AG04449 (cell line): Measurements from ENCODE around the gene EGLN1.

Experiments used
- CTCF ChIA-PET: fragments of 350-600 bp; formaldehyde crosslinking; extraction: SDS; loops from one replicate; lab custom pipeline; 2021; ENCODE audit warnings: antibody characterized with exemption; lab: Yijun Ruan, JAX
- POLR2A ChIA-PET: fragments of 400-600, 350-600 bp; formaldehyde crosslinking; extraction: SDS; loops from one replicate; lab custom pipeline; 2020; ENCODE audit warnings: antibody characterized with exemption, inconsistent platforms; lab: Yijun Ruan, JAX
- DNase-seq: peaks from one replicate; pipeline ENCODE4 v3.0.0-alpha.2; 2010; ENCODE audit warnings: low read depth, low spot score
- H3K4me3 ChIP-seq: 2 replicates; pipeline ENCODE4 v1.5.1; 2011; ENCODE audit warnings: low read depth, mild to moderate bottlenecking, control low read depth, low read length
- TF ChIP-seq, protein P1 (sequence below): IDR thresholded peaks from one replicate; pipeline ENCODE4 v1.5.1; 2011; ENCODE audit warnings: mild to moderate bottlenecking, moderate library complexity, low read length, control low read depth, inconsistent platforms; ENCODE audit not compliant: insufficient read depth; ENCODE audit errors: missing control alignments

The EGLN1 gene

GRCh38 chr1:231327617-231328016 lies 94.5 kb downstream of the EGLN1 start:
- ChIA-PET POLR2A (no interaction called here), CTCF (interaction anchor here (1.0 kb wide), 1 partner anchor 10 kb away, joined by 4 read pairs; no protein-coding TSS in a partner anchor)
- no peak for DNase-seq
- H3K4me3 ChIP-seq: no peak overlapping the region
- TF ChIP-seq, protein P1, sequence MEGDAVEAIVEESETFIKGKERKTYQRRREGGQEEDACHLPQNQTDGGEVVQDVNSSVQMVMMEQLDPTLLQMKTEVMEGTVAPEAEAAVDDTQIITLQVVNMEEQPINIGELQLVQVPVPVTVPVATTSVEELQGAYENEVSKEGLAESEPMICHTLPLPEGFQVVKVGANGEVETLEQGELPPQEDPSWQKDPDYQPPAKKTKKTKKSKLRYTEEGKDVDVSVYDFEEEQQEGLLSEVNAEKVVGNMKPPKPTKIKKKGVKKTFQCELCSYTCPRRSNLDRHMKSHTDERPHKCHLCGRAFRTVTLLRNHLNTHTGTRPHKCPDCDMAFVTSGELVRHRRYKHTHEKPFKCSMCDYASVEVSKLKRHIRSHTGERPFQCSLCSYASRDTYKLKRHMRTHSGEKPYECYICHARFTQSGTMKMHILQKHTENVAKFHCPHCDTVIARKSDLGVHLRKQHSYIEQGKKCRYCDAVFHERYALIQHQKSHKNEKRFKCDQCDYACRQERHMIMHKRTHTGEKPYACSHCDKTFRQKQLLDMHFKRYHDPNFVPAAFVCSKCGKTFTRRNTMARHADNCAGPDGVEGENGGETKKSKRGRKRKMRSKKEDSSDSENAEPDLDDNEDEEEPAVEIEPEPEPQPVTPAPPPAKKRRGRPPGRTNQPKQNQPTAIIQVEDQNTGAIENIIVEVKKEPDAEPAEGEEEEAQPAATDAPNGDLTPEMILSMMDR: no peak

DNA sequence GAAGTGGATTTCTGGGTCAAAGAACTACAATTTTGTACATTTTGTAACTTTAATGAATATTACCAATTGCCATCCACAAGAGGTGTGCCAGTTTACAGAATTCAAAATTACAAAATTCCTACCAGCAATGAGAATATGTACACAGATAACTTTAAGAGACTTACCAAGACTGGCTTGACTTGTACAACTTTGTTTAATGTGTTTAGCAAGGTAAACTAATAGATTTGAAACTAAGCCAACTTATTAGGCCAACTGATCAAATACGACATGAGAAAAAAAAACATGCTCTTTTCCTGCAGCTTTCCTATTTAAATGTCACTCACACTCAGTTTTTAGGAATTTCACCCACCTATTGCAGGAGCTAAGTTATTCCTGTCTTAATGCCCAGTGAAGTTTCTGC lies 95.8 kb downstream of the EGLN1 start:
- TF ChIP-seq, protein P1: no peak
- POLR2A ChIA-PET: no interaction called here
- H3K4me3 ChIP-seq: no peak overlapping the region
- DNase-seq: no peak
- CTCF ChIA-PET: interaction anchor here (0.6 kb wide), 1 partner anchor 541 kb away, joined by 3 read pairs; no protein-coding TSS in a partner anchor

GRCh38 chr1:231324660-231325059 lies 97.4 kb downstream of the EGLN1 start:
- H3K4me3 ChIP-seq: no peak overlapping the region
- ChIA-PET CTCF (interaction anchor here (1.0 to 1.1 kb wide), 2 partner anchors 9 kb away, joined by 3 to 7 read pairs; no protein-coding TSS in a partner anchor), POLR2A (no interaction called here)
- TF ChIP-seq, protein P1: no peak
- no peak for DNase-seq

DNA sequence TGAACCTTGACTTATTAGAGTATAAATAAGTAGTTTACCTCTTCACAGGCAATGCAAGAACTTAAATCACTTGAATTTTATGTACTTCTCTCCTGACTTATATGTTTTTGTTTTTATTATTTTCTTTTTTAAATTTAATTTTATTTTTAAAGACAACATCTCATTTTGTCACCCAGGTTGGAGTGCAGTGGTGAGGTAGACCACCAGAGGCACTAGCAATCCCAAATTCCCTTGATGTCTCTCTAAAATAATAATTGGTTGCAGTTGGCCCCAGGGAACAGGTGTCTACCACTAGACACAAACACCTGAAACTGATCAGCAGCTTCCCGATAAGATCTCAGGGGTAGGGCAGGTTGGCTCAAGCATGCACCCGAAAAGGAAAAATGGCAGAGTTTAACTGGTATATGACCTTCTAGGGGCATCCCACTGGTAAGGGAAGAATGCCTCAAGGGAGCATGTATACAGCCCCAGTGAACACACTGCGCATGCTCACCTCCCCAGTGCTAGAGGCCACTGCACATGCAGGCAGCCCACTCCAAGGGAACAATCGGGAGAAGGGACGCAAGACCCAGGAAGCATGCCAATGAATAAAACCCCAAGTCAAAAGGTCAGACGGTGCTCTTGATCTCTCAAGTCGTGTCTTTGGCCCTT lies 99.1 kb downstream of the EGLN1 start:
- no peak for DNase-seq
- CTCF ChIA-PET: no interaction called here
- no peak overlapping the region for H3K4me3 ChIP-seq
- POLR2A ChIA-PET: no interaction called here
- TF ChIP-seq, protein P1: no peak

GRCh38 chr1:231319080-231319479 lies 103.0 kb downstream of the EGLN1 start:
- TF ChIP-seq, protein P1: no peak
- no peak for DNase-seq
- ChIA-PET CTCF (interaction anchor here (1.2 to 1.4 kb wide), 2 partner anchors 271 to 274 kb away, joined by 3 to 4 read pairs; no protein-coding TSS in a partner anchor), POLR2A (no interaction called here)
- no peak overlapping the region for H3K4me3 ChIP-seq

DNA sequence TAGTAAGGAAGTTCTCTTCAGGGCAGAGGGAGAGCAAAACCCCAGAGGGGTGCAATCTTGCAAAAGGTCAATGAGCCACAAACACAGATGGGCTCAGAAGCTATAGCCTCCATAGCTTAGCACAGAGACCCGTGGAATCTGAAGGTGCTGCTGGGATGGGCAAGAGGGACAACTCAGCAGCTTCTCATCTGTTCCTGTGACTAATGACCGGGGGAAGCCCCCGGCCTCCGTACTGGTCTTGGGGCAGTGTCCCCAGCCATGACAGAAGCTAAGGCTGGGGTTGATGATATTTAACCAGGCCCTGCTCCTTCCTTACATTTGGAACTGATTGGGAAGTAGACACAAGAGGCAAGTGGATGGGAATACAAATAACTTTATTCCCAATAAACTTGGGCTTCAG lies 103.5 kb downstream of the EGLN1 start:
- no peak for DNase-seq
- H3K4me3 ChIP-seq: no peak overlapping the region
- ChIA-PET CTCF (interaction anchor here (0.8 to 1.8 kb wide), 6 partner anchors 9 to 274 kb away, joined by 3 to 4 read pairs (median 4); no protein-coding TSS in a partner anchor), POLR2A (no interaction called here)
- TF ChIP-seq, protein P1: no peak
